Right lobe of liver (tissue), 6 donors: ENCODE data around the gene SH2B3. TPM values are rescaled to one million over a fixed set of nuclear protein-coding genes. Genes with fewer than 3 reads are reported as not detected.

Experiments
- ATAC-seq, 4 donors: fragments of 200-7000 bp; cut with Tn5 transposase; one replicate each; pipeline ENCODE4 v1.9.1; 2020; ENCODE audit warnings: mild to moderate bottlenecking in 4 of 4, moderate library complexity in 4 of 4
- DNase-seq, 3 donors: peaks; one replicate each; pipeline ENCODE4 v3.0.0-alpha.2; 2020
- H3K27ac ChIP-seq, 3 donors: fragments of 200-600 bp; one replicate each; pipeline ENCODE4 v1.8.0; 2022
- H3K27me3 ChIP-seq, 2 donors: fragments of 200-600 bp; one replicate each; pipeline ENCODE4 v1.8.0; 2022
- H3K36me3 ChIP-seq, 4 donors: fragments of 200-600 bp; sonication (generic) in 1 of 4; one replicate each; pipeline versions ENCODE4 v1.5.1 to v1.8.0; 2017 to 2022; ENCODE audit warnings: control low read depth in 1 of 4
- H3K4me1 ChIP-seq, 4 donors: fragments of 200-600 bp; sonication (generic) in 1 of 4; one replicate each; pipeline versions ENCODE4 v1.5.1 to v1.8.0; 2017 to 2022; ENCODE audit warnings: control low read depth in 1 of 4
- H3K4me3 ChIP-seq, 3 donors: fragments of 200-600 bp; one replicate each; pipeline ENCODE4 v1.8.0; 2022
- H3K9me3 ChIP-seq, 4 donors: fragments of 200-600 bp; sonication (generic) in 1 of 4; one replicate each; pipeline versions ENCODE4 v1.5.1 to v1.8.0; 2017 to 2022; ENCODE audit warnings: control low read depth in 1 of 4
- CTCF ChIP-seq, 4 donors: fragments of 200-600 bp in 3 of 4; fragments of 450-650 bp in 1 of 4; IDR thresholded peaks; one replicate each; pipeline versions ENCODE4 v1.5.1 to v1.8.0; 2016 to 2022; ENCODE audit warnings: antibody characterized with exemption in 4 of 4, mild to moderate bottlenecking in 2 of 4
- POLR2A ChIP-seq: fragments of 450-650 bp; IDR thresholded peaks from one replicate; pipeline ENCODE4 v1.6.1; 2017; ENCODE audit warnings: antibody characterized with exemption, mild to moderate bottlenecking
- WGBS: methylation state at CpG from one replicate; pipeline ENCODE4 v1.1.6; 2018; ENCODE audit warnings: low coverage, low lambda C conversion rate; ENCODE audit not compliant: insufficient coverage; ENCODE audit errors: missing lambda C conversion rate; 5-methylcytosine and 5-hydroxymethylcytosine counted together
- intact Hi-C, 2 donors: fragments of 100-400 bp; cut with DNase I; formaldehyde crosslinking; loops; one replicate each; pipeline versions ENCODE4 v1.11.2 to v1.14.1; 2022
- total RNA-seq, 6 experiments: library from RNA; depleted of rRNA in 2 of 6; stranded (reverse); fragments of >200 nt in 2 of 6; fragmentation: NEBNext Ultra II Directional in 3 of 6; extraction: Animal tissue kit (Norgen Biotek cat#: 25700) in 3 of 6; gene quantifications; one replicate each; pipeline versions ENCODE4 v1.1.0 to v1.2.4, GENCODE V29; 2016 to 2023
- donor health status: DM: no; HTN: yes; CAD: no.
- donor health status: DM: no; HTN: no; CAD: no.
- donor health status: DM: no; HTN: no; CAD: no.
- donor health status: DM: no; HTN: yes; CAD: no.
- donor health status: DM: no; HTN: yes; CAD: no.

SH2B3 gene
- total RNA-seq, 6 experiments from 2014 or later: 6.7 to 43.5 (median 17.0) TPM

GRCh38 chr12:111467092-111467856 is 61.6 kb downstream of the SH2B3 start:
- Histone ChIP-seq H3K4me3 (no peak overlapping the region), H3K4me1 (peaks cover 0 to 12% (median 8%) of the 10 kb centered on the region in 4 donors), H3K36me3 (peaks cover 0 to 17% (median 9%) of the 10 kb centered on the region in 4 donors), H3K27ac (peak overlapping the region; percentile 7 to 47 (median 31)), H3K27me3 (no peaks in the 10 kb centered on the region), H3K9me3 (no peaks in the 10 kb centered on the region)
- TF ChIP-seq CTCF (IDR thresholded peaks at IDR 0.05) (no peak), POLR2A (no peak)
- DNase-seq: peak in 1 of 3 donors; percentile 24
- intact Hi-C loops: no loop called here
- WGBS: 76% methylated on average over 3 of the region's 3 CpGs
- peak; percentile 33 to 78 (median 58) for ATAC-seq

- no peak for DNase-seq
Observed at GRCh38 chr12:111467857-111468241, 62.1 kb downstream of the SH2B3 start.

GRCh38 chr12:111469401-111469800 is 63.7 kb downstream of the SH2B3 start:
- no peak overlapping the region for H3K4me3 ChIP-seq
- H3K27ac ChIP-seq: no peak overlapping the region
- intact Hi-C loops: no loop called here
- no peaks in the 10 kb centered on the region for H3K9me3 ChIP-seq
- H3K4me1 ChIP-seq: peaks cover 0 to 7% (median 0%) of the 10 kb centered on the region in 4 donors
- no peak for ATAC-seq
- no peaks in the 10 kb centered on the region for H3K27me3 ChIP-seq
- TF ChIP-seq POLR2A (no peak), CTCF (IDR thresholded peaks at IDR 0.05) (no peak)
- H3K36me3 ChIP-seq: peaks cover 0 to 19% (median 9%) of the 10 kb centered on the region in 4 donors
- WGBS: 72% methylated on average over 2 of the region's 2 CpGs
- no peak for DNase-seq

More at GRCh38 chr12:111467857-111468241, 62.1 kb downstream of the SH2B3 start:
- peaks cover 0 to 8% (median 4%) of the 10 kb centered on the region in 4 donors for H3K4me1 ChIP-seq
- H3K4me3 ChIP-seq: no peak overlapping the region
- WGBS: 15% methylated on average over 4 of the region's 4 CpGs
- TF ChIP-seq CTCF (IDR thresholded peaks at IDR 0.05): no peak
- no peak for TF ChIP-seq POLR2A
- H3K27me3 ChIP-seq: no peaks in the 10 kb centered on the region
- H3K9me3 ChIP-seq: no peaks in the 10 kb centered on the region
- H3K36me3 ChIP-seq: peaks cover 0 to 17% (median 9%) of the 10 kb centered on the region in 4 donors
- intact Hi-C loops: no loop called here
- ATAC-seq: peak in 1 of 4 donors; percentile 10
- H3K27ac ChIP-seq: peak overlapping the region; percentile 7 to 47 (median 31)

GRCh38 chr12:111471236-111471635 is 65.5 kb downstream of the SH2B3 start:
- no peaks in the 10 kb centered on the region for H3K9me3 ChIP-seq
- TF ChIP-seq CTCF (IDR thresholded peaks at IDR 0.05) (no peak), POLR2A (no peak)
- H3K4me1 ChIP-seq: peaks cover 0 to 7% (median 0%) of the 10 kb centered on the region in 4 donors
- no peak overlapping the region for H3K27ac ChIP-seq
- intact Hi-C loops: no loop called here
- H3K27me3 ChIP-seq: no peaks in the 10 kb centered on the region
- peaks cover 3 to 26% (median 9%) of the 10 kb centered on the region in 4 donors for H3K36me3 ChIP-seq
- WGBS: 50% methylated on average over 2 of the region's 2 CpGs
- no peak overlapping the region for H3K4me3 ChIP-seq
- ATAC-seq (no peak), DNase-seq (no peak)
